ENCODE data around the gene WNT6. TPM values are rescaled to one million over a fixed set of nuclear protein-coding genes. Genes with fewer than 3 reads are reported as not detected.

Gene WNT6
- total RNA-seq, 1 donor from 2014 or later = 118 TPM

GRCh38 chr2:218895759-218896500 is 36.3 kb downstream of the WNT6 start:
- no peak for DNase-seq (ENCODE audit: low spot score in 2 of 2, unreplicated experiment in 2 of 2)
- peaks cover 54% of the 10 kb centered on the region for H3K4me1 Mint-ChIP-seq
- peak overlapping the region; percentile 46 for H3K4me3 Mint-ChIP-seq
- no peak for TF ChIP-seq CTCF (IDR thresholded peaks at IDR 0.05; ENCODE audit: unreplicated experiment)
- H3K9me3 Mint-ChIP-seq = no peaks in the 10 kb centered on the region
- H3K27me3 Mint-ChIP-seq (ENCODE audit: low read depth) = peaks cover 70% of the 10 kb centered on the region
- H3K36me3 Mint-ChIP-seq = peaks cover 3% of the 10 kb centered on the region
- peak overlapping the region; percentile 99 for H3K27ac Mint-ChIP-seq

GRCh38 chr2:218896501-218897393 is 37.1 kb downstream of the WNT6 start:
- peak overlapping the region; percentile 99 for H3K27ac Mint-ChIP-seq
- H3K4me1 Mint-ChIP-seq = peaks cover 48% of the 10 kb centered on the region
- peak overlapping the region; percentile 29 for H3K4me3 Mint-ChIP-seq

GRCh38 chr2:218897394-218898108 is 37.9 kb downstream of the WNT6 start:
- DNase-seq (ENCODE audit: low spot score in 2 of 2, unreplicated experiment in 2 of 2) = no peak
- peaks cover 73% of the 10 kb centered on the region for H3K27me3 Mint-ChIP-seq (ENCODE audit: low read depth)
- H3K4me1 Mint-ChIP-seq = peaks cover 43% of the 10 kb centered on the region
- peak overlapping the region; percentile 29 for H3K4me3 Mint-ChIP-seq
- no peak for TF ChIP-seq CTCF (IDR thresholded peaks at IDR 0.05; ENCODE audit: unreplicated experiment)
- peak overlapping the region; percentile 91 for H3K27ac Mint-ChIP-seq
- H3K36me3 Mint-ChIP-seq = no peaks in the 10 kb centered on the region
- H3K9me3 Mint-ChIP-seq = peaks cover 4% of the 10 kb centered on the region

More at GRCh38 chr2:218896501-218897393, 37.1 kb downstream of the WNT6 start:
- peaks cover 4% of the 10 kb centered on the region for H3K9me3 Mint-ChIP-seq
- peak; percentile 65 to 83 for DNase-seq (ENCODE audit: low spot score in 2 of 2, unreplicated experiment in 2 of 2)
- no peaks in the 10 kb centered on the region for H3K36me3 Mint-ChIP-seq
- H3K27me3 Mint-ChIP-seq (ENCODE audit: low read depth) = peaks cover 69% of the 10 kb centered on the region
- TF ChIP-seq CTCF (IDR thresholded peaks at IDR 0.05; ENCODE audit: unreplicated experiment) = no peak

GRCh38 chr2:218898109-218898878 is 38.7 kb downstream of the WNT6 start:
- H3K4me1 Mint-ChIP-seq = peaks cover 38% of the 10 kb centered on the region
- H3K4me3 Mint-ChIP-seq = peak overlapping the region; percentile 48
- H3K27ac Mint-ChIP-seq = peak overlapping the region; percentile 92
- no peaks in the 10 kb centered on the region for H3K36me3 Mint-ChIP-seq
- peaks cover 4% of the 10 kb centered on the region for H3K9me3 Mint-ChIP-seq
- peak; percentile 72 to 90 for DNase-seq (ENCODE audit: low spot score in 2 of 2, unreplicated experiment in 2 of 2)
- TF ChIP-seq CTCF (IDR thresholded peaks at IDR 0.05; ENCODE audit: unreplicated experiment) = peak; percentile 99
- peaks cover 76% of the 10 kb centered on the region for H3K27me3 Mint-ChIP-seq (ENCODE audit: low read depth)

GRCh38 chr2:218899147-218899546 is 39.5 kb downstream of the WNT6 start:
- Mint-ChIP-seq H3K27me3 (ENCODE audit: low read depth) (peaks cover 72% of the 10 kb centered on the region), H3K4me3 (no peak overlapping the region), H3K27ac (no peak overlapping the region), H3K4me1 (peaks cover 30% of the 10 kb centered on the region), H3K9me3 (peaks cover 4% of the 10 kb centered on the region), H3K36me3 (no peaks in the 10 kb centered on the region)
- no peak for DNase-seq (ENCODE audit: low spot score in 2 of 2, unreplicated experiment in 2 of 2)
- TF ChIP-seq CTCF (IDR thresholded peaks at IDR 0.05; ENCODE audit: unreplicated experiment) = no peak

Data from mesothelial cell of epicardium (in vitro differentiated cells).